Measurements from ENCODE around the gene APOBEC4. TPM values are rescaled to one million over a fixed set of nuclear protein-coding genes. Genes with fewer than 3 reads are reported as not detected.

APOBEC4 gene
- polyA plus RNA-seq, 4 donors: 0.01 to 0.22 (median 0.13) TPM; not detected in 1

GRCh38 chr1:183597656-183598347 is 55.3 kb downstream of the APOBEC4 start:
- H3K4me1 ChIP-seq (ENCODE audit: control insufficient read depth in 3 of 3, insufficient read depth in 2 of 3, low read depth in 1 of 3, low read length in 2 of 3): peaks cover 0 to 11% (median 0%) of the 10 kb centered on the region in 3 donors
- WGBS, 3 donors: 75 to 83% (median 78%) methylated on average over 5 of the region's 5 CpGs
- no peaks in the 10 kb centered on the region for H3K27me3 ChIP-seq (ENCODE audit: control insufficient read depth in 3 of 3, insufficient read depth in 3 of 3, low read length in 3 of 3)
- no peak overlapping the region for H3K27ac ChIP-seq (ENCODE audit: low read depth in 1 of 3, low read length in 2 of 3)
- H3K4me3 ChIP-seq (ENCODE audit: low read depth in 1 of 3, low read length in 3 of 3): no peak overlapping the region
- no peaks in the 10 kb centered on the region for H3K9me3 ChIP-seq (ENCODE audit: control insufficient read depth in 2 of 2, insufficient read depth in 1 of 2, low read depth in 1 of 2, low read length in 1 of 2)
- DNase-seq (no peak), FAIRE-seq (no peak)
- H3K36me3 ChIP-seq (ENCODE audit: control insufficient read depth in 3 of 3, insufficient read depth in 2 of 3, low read depth in 1 of 3, low read length in 3 of 3): no peaks in the 10 kb centered on the region

GRCh38 chr1:183596500-183596899 is 56.6 kb downstream of the APOBEC4 start:
- Histone ChIP-seq H3K27me3 (ENCODE audit: control insufficient read depth in 3 of 3, insufficient read depth in 3 of 3, low read length in 3 of 3) (no peaks in the 10 kb centered on the region), H3K36me3 (ENCODE audit: control insufficient read depth in 3 of 3, insufficient read depth in 2 of 3, low read depth in 1 of 3, low read length in 3 of 3) (no peaks in the 10 kb centered on the region), H3K27ac (ENCODE audit: low read depth in 1 of 3, low read length in 2 of 3) (no peak overlapping the region), H3K9me3 (ENCODE audit: control insufficient read depth in 2 of 2, insufficient read depth in 1 of 2, low read depth in 1 of 2, low read length in 1 of 2) (no peaks in the 10 kb centered on the region), H3K4me3 (ENCODE audit: low read depth in 1 of 3, low read length in 3 of 3) (no peak overlapping the region), H3K4me1 (ENCODE audit: control insufficient read depth in 3 of 3, insufficient read depth in 2 of 3, low read depth in 1 of 3, low read length in 2 of 3) (no peaks in the 10 kb centered on the region)
- DNase-seq: no peak
- 88 to 92% (median 90%) methylated on average over 5 of the region's 5 CpGs for WGBS, 3 donors
- FAIRE-seq: no peak

Other genes starting within 250 kb of the APOBEC4 start
- gene NMNAT2, start 234.9 kb downstream of the APOBEC4 start, polyA plus RNA-seq: 1 to 10 TPM in 1 of 4 donors, under 1 TPM in 1, not detected in 2; 0.34 to 2.3 TPM
- 10 to 100 TPM; 18.4 to 49.3 (median 22.3) TPM for gene SMG7, start 180.8 kb downstream of the APOBEC4 start, polyA plus RNA-seq
- 1 to 10 TPM in 3 of 4 donors, under 1 TPM in 1; 0.89 to 4.9 (median 3.3) TPM for gene NCF2, start 62.9 kb downstream of the APOBEC4 start, polyA plus RNA-seq
- 100 to 1,000 TPM; 125 to 160 (median 133) TPM for gene ARPC5, start 17.5 kb downstream of the APOBEC4 start, polyA plus RNA-seq
- gene RGL1, start 151.8 kb upstream of the APOBEC4 start, polyA plus RNA-seq: 10 to 100 TPM in 1 of 4 donors, 1 to 10 TPM in 3; 4.2 to 55.5 (median 8.0) TPM

Data from small intestine (tissue), 7 donors.